BE2C (cell line): ENCODE data around the gene PLEKHG1.

Experiments used
- DNase-seq: peaks from one replicate; pipeline ENCODE4 v3.0.0-alpha.2; 2020
- H3K27me3 ChIP-seq: fragments of 250-450 bp; sonication (Bioruptor Pico); 2 replicates; pipeline ENCODE4 v1.5.1; 2020; ENCODE audit warnings: mild to moderate bottlenecking
- H3K36me3 ChIP-seq: fragments of 250-450 bp; sonication (Bioruptor Pico); 2 replicates; pipeline ENCODE4 v1.5.1; 2020; ENCODE audit warnings: mild to moderate bottlenecking
- H3K4me1 ChIP-seq: fragments of 250-450 bp; sonication (Bioruptor Pico); 2 replicates; pipeline ENCODE4 v1.5.1; 2020
- H3K4me3 ChIP-seq: 2 replicates; pipeline ENCODE4 v1.5.1; 2011; ENCODE audit warnings: low read depth, low read length
- H3K9me3 ChIP-seq: fragments of 250-450 bp; sonication (Bioruptor Pico); 2 replicates; pipeline ENCODE4 v1.5.1; 2020
- CTCF ChIP-seq: IDR thresholded peaks from 2 replicates; pipeline ENCODE4 v1.5.1; 2012; ENCODE audit warnings: mild to moderate bottlenecking, low read depth, low read length

Gene PLEKHG1

GRCh38 chr6:150631283-150631983, 31.7 kb downstream of the PLEKHG1 start:
- H3K36me3 ChIP-seq, result no peaks in the 10 kb centered on the region
- H3K27me3 ChIP-seq, result peaks cover 6% of the 10 kb centered on the region
- no peak for TF ChIP-seq CTCF
- no peak for DNase-seq
- no peaks in the 10 kb centered on the region for H3K9me3 ChIP-seq
- H3K4me3 ChIP-seq, result no peak overlapping the region
- H3K4me1 ChIP-seq, result no peaks in the 10 kb centered on the region

- DNase-seq, result no peak
- Histone ChIP-seq H3K9me3 (no peaks in the 10 kb centered on the region), H3K4me3 (no peak overlapping the region), H3K4me1 (no peaks in the 10 kb centered on the region), H3K36me3 (no peaks in the 10 kb centered on the region), H3K27me3 (peaks cover 6% of the 10 kb centered on the region)
- no peak for TF ChIP-seq CTCF
These were observed 32.4 kb downstream of the PLEKHG1 start for GRCh38 chr6:150631984-150632642.

- TF ChIP-seq CTCF, result no peak
- Histone ChIP-seq H3K4me3 (no peak overlapping the region), H3K27me3 (peaks cover 6% of the 10 kb centered on the region), H3K4me1 (no peaks in the 10 kb centered on the region), H3K36me3 (no peaks in the 10 kb centered on the region), H3K9me3 (no peaks in the 10 kb centered on the region)
- DNase-seq, result no peak
These were observed 33.2 kb downstream of the PLEKHG1 start for GRCh38 chr6:150632785-150633485.

- H3K9me3 ChIP-seq, result no peaks in the 10 kb centered on the region
- H3K4me1 ChIP-seq, result no peaks in the 10 kb centered on the region
- peaks cover 6% of the 10 kb centered on the region for H3K27me3 ChIP-seq
- no peaks in the 10 kb centered on the region for H3K36me3 ChIP-seq
- TF ChIP-seq CTCF, result no peak
- no peak overlapping the region for H3K4me3 ChIP-seq
- no peak for DNase-seq
These were observed 33.8 kb downstream of the PLEKHG1 start for GRCh38 chr6:150633486-150633834.

GRCh38 chr6:150634176-150634963, 34.7 kb downstream of the PLEKHG1 start:
- DNase-seq, result no peak
- Histone ChIP-seq H3K27me3 (peaks cover 6% of the 10 kb centered on the region), H3K4me1 (no peaks in the 10 kb centered on the region), H3K4me3 (no peak overlapping the region), H3K36me3 (no peaks in the 10 kb centered on the region), H3K9me3 (no peaks in the 10 kb centered on the region)
- no peak for TF ChIP-seq CTCF
